Stomach (tissue), 9 donors: ENCODE measurements around the gene DUSP12. TPM values are rescaled to one million over a fixed set of nuclear protein-coding genes. Genes with fewer than 3 reads are reported as not detected.

Source experiments
- DNase-seq, 2 donors: peaks; one replicate each; pipeline versions ENCODE4 v3.0.0 to v3.0.0-alpha.2; 2013 to 2019
- H3K27ac ChIP-seq, 5 donors: fragments of 200-600 bp in 4 of 5; sonication (generic) in 4 of 5; one replicate each; pipeline ENCODE4 v1.5.1; 2013 to 2019; ENCODE audit warnings: mild to moderate bottlenecking in 1 of 5, moderate library complexity in 1 of 5
- H3K27me3 ChIP-seq, 3 donors: fragments of 200-600 bp; sonication (generic); one replicate each; pipeline ENCODE4 v1.5.1; 2017 to 2019; ENCODE audit warnings: mixed run types in 1 of 3
- H3K36me3 ChIP-seq, 4 donors: fragments of 200-600 bp; sonication (generic); 1 replicate in 3 of 4; 2 replicates in 1 of 4; pipeline ENCODE4 v1.5.1; 2016 to 2019
- H3K4me1 ChIP-seq, 4 donors: fragments of 200-600 bp; sonication (generic); one replicate each; pipeline ENCODE4 v1.5.1; 2016 to 2019
- H3K4me3 ChIP-seq, 4 donors: fragments of 200-600 bp; sonication (generic) in 3 of 4; one replicate each; pipeline ENCODE4 v1.5.1; 2016 to 2019; ENCODE audit warnings: mild to moderate bottlenecking in 1 of 4
- H3K9me3 ChIP-seq, 4 donors: fragments of 200-600 bp; sonication (generic); one replicate each; pipeline ENCODE4 v1.5.1; 2016 to 2019
- CTCF ChIP-seq, 7 experiments: fragments of 450-650 bp in 4 of 7; fragments of 200-600 bp in 3 of 7; sonication (generic) in 3 of 7; IDR thresholded peaks; one replicate each; pipeline ENCODE4 v1.5.1; 2016 to 2019; ENCODE audit warnings: antibody characterized with exemption in 7 of 7, control low read depth in 2 of 7, mild to moderate bottlenecking in 1 of 7
- EP300 ChIP-seq: sonication (generic); formaldehyde crosslinking; IDR thresholded peaks from one replicate; pipeline ENCODE4 v1.6.1; 2017; ENCODE audit warnings: antibody characterized with exemption
- POLR2A ChIP-seq, 4 donors: fragments of 450-650 bp; IDR thresholded peaks; one replicate each; pipeline ENCODE4 v1.6.1; 2016; ENCODE audit warnings: antibody characterized with exemption in 4 of 4, control low read depth in 2 of 4, mild to moderate bottlenecking in 1 of 4, moderate library complexity in 1 of 4
- POLR2AphosphoS5 ChIP-seq, 3 donors: sonication (generic); formaldehyde crosslinking; IDR thresholded peaks; one replicate each; pipeline ENCODE4 v1.6.1; 2016; ENCODE audit warnings: antibody characterized with exemption in 3 of 3
- WGBS, 5 donors: extraction: QIAGEN DNeasy Blood & Tissue Kit in 3 of 5; methylation state at CpG; one replicate each; pipeline versions ENCODE4 v1.1.5 to v1.1.7; 2013 to 2018; 5-methylcytosine and 5-hydroxymethylcytosine counted together
- intact Hi-C: fragments of 100-400 bp; cut with DNase I; formaldehyde crosslinking; loops from one replicate; pipeline ENCODE4 v1.15.1; 2023; ENCODE audit warnings: low total_unique reads
- polyA plus RNA-seq, 3 donors: library from polyadenylated mRNA; stranded (reverse); fragments of 200-250 nt; gene quantifications; one replicate each; pipeline ENCODE4 v1.2.3, GENCODE V29; 2013
- total RNA-seq, 5 donors: library from RNA; depleted of rRNA; stranded (reverse); fragments of >200 nt; gene quantifications; one replicate each; pipeline versions ENCODE4 v1.1.0 to v1.2.3, GENCODE V29; 2014 to 2016
- donor health status: healthy with polysubstance abuse.
- donor health status: Bipolar disorder and iron deficiency.
- donor health status: healthy.

DUSP12 gene
- total and polyA plus RNA-seq, 8 donors = 1.8 to 39.1 (median 21.2) TPM

- 89 to 96% (median 95%) methylated on average over 2 of the region's 2 CpGs for WGBS, 5 donors
- Histone ChIP-seq H3K9me3 (no peaks in the 10 kb centered on the region), H3K27me3 (no peaks in the 10 kb centered on the region), H3K4me1 (peaks cover 0 to 36% (median 12%) of the 10 kb centered on the region in 4 donors), H3K4me3 (no peak overlapping the region), H3K36me3 (peaks cover 4 to 26% (median 15%) of the 10 kb centered on the region in 4 donors), H3K27ac (no peak overlapping the region)
- TF ChIP-seq CTCF (IDR thresholded peaks at IDR 0.05) = no peak
- TF ChIP-seq POLR2A (IDR thresholded peaks at IDR 0.05) = no peak
- DNase-seq = no peak
- intact Hi-C loops = no loop called here
Observed at GRCh38 chr1:161777261-161777660, 27.7 kb downstream of the DUSP12 start.

- H3K27me3 ChIP-seq = no peaks in the 10 kb centered on the region
- no peak for DNase-seq
- H3K4me3 ChIP-seq = no peak overlapping the region
- peaks cover 0 to 27% (median 6%) of the 10 kb centered on the region in 4 donors for H3K4me1 ChIP-seq
- WGBS, 5 donors = 88 to 92% (median 90%) methylated on average over 1 of the region's 1 CpG
- intact Hi-C loops = no loop called here
- no peak overlapping the region for H3K27ac ChIP-seq
- peaks cover 4 to 39% (median 26%) of the 10 kb centered on the region in 4 donors for H3K36me3 ChIP-seq
- TF ChIP-seq CTCF (IDR thresholded peaks at IDR 0.05) = no peak
- H3K9me3 ChIP-seq = no peaks in the 10 kb centered on the region
Observed at GRCh38 chr1:161778522-161778921, 28.9 kb downstream of the DUSP12 start.

GRCh38 chr1:161779393-161779792 is 29.8 kb downstream of the DUSP12 start:
- Histone ChIP-seq H3K36me3 (peaks cover 10 to 48% (median 31%) of the 10 kb centered on the region in 4 donors), H3K4me3 (no peak overlapping the region), H3K4me1 (peaks cover 0 to 23% (median 3%) of the 10 kb centered on the region in 4 donors), H3K27ac (no peak overlapping the region), H3K9me3 (no peaks in the 10 kb centered on the region), H3K27me3 (no peaks in the 10 kb centered on the region)
- WGBS, 5 donors = 83 to 94% (median 90%) methylated on average over 2 of the region's 2 CpGs
- intact Hi-C loops = no loop called here
- no peak for TF ChIP-seq POLR2AphosphoS5 (IDR thresholded peaks at IDR 0.05)
- DNase-seq = no peak

- Histone ChIP-seq H3K4me1 (peaks cover 0 to 14% (median 0%) of the 10 kb centered on the region in 4 donors), H3K36me3 (peaks cover 15 to 74% (median 57%) of the 10 kb centered on the region in 4 donors), H3K9me3 (no peaks in the 10 kb centered on the region), H3K27me3 (no peaks in the 10 kb centered on the region), H3K4me3 (no peak overlapping the region), H3K27ac (no peak overlapping the region)
- no peak for DNase-seq
- intact Hi-C loops = no loop called here
- TF ChIP-seq CTCF (IDR thresholded peaks at IDR 0.05) (no peak), POLR2A (IDR thresholded peaks at IDR 0.05) (no peak), POLR2AphosphoS5 (IDR thresholded peaks at IDR 0.05) (no peak), EP300 (no peak)
Observed at GRCh38 chr1:161781995-161782394, 32.4 kb downstream of the DUSP12 start.

GRCh38 chr1:161782886-161783285 is 33.3 kb downstream of the DUSP12 start:
- no peak overlapping the region for H3K4me3 ChIP-seq
- H3K27ac ChIP-seq = no peak overlapping the region
- peaks cover 15 to 83% (median 64%) of the 10 kb centered on the region in 4 donors for H3K36me3 ChIP-seq
- WGBS, 5 donors = 93 to 99% (median 97%) methylated on average over 4 of the region's 4 CpGs
- no peaks in the 10 kb centered on the region for H3K27me3 ChIP-seq
- no peak for DNase-seq
- TF ChIP-seq POLR2A (IDR thresholded peaks at IDR 0.05) (no peak), EP300 (no peak)
- peaks cover 0 to 7% (median 0%) of the 10 kb centered on the region in 4 donors for H3K4me1 ChIP-seq
- intact Hi-C loops = no loop called here
- H3K9me3 ChIP-seq = no peaks in the 10 kb centered on the region
